Endothelial cell of umbilical vein (primary cell): ENCODE results near the gene NFATC1. TPM values are rescaled to one million over a fixed set of nuclear protein-coding genes. Genes with fewer than 3 reads are reported as not detected.

ENCODE experiments used
- BruUV-seq: library from RNA; stranded (reverse); fragments of 400-500 nt; replicated peaks from 2 replicates; lab custom pipeline; 2021; lab: Mats Ljungman, UMichigan
- CTCF ChIA-PET: fragments of 300-600, 350-600 bp; sonication (Branson Sonifier 250); formaldehyde crosslinking; loops from one replicate; lab custom pipeline; 2021; ENCODE audit warnings: antibody characterized with exemption, inconsistent platforms; lab: Charles Lee
- POLR2A ChIA-PET: fragments of 300-600, 350-600 bp; sonication (Branson Sonifier 250); formaldehyde crosslinking; loops from one replicate; lab custom pipeline; 2021; ENCODE audit warnings: antibody characterized with exemption, inconsistent platforms; lab: Charles Lee
- DNase-seq: peaks from one replicate; pipeline ENCODE4 v3.0.0-alpha.2; 2011; ENCODE audit warnings: low read depth, low spot score
- FAIRE-seq: peaks from 2 replicates; lab custom pipeline; 2011; peaks lifted over from hg19 to GRCh38; lab: Jason Lieb, UNC
- H2AFZ ChIP-seq: 2 replicates; pipeline ENCODE4 v1.6.0; 2012; ENCODE audit warnings: low read depth, low read length, control low read depth, inconsistent platforms
- H3K27ac ChIP-seq: 2 replicates; pipeline ENCODE4 v1.5.1; 2011; ENCODE audit warnings: low read depth, mild to moderate bottlenecking, control low read depth, low read length, moderate library complexity; ENCODE audit not compliant: insufficient read depth
- H3K27me3 ChIP-seq, 2 experiments: 2 replicates each; pipeline versions ENCODE4 v1.6.0 to v1.6.1; 2011; ENCODE audit warnings: low read length in 2 of 2, mixed read lengths in 1 of 2; ENCODE audit not compliant: control insufficient read depth in 2 of 2, insufficient read depth in 2 of 2
- H3K36me3 ChIP-seq, 2 experiments: 2 replicates in 1 of 2; 3 replicates in 1 of 2; pipeline ENCODE4 v1.5.1; 2011; ENCODE audit warnings: low read length in 2 of 2, mild to moderate bottlenecking in 1 of 2, moderate library complexity in 1 of 2; ENCODE audit not compliant: control insufficient read depth in 2 of 2, insufficient read depth in 2 of 2; ENCODE audit errors: extremely low read depth in 1 of 2
- H3K4me1 ChIP-seq: 3 replicates; pipeline ENCODE4 v1.5.1; 2011; ENCODE audit warnings: mild to moderate bottlenecking, low read length; ENCODE audit not compliant: control insufficient read depth, insufficient read depth; ENCODE audit errors: extremely low read depth
- H3K4me2 ChIP-seq: 2 replicates; pipeline ENCODE4 v1.6.1; 2011; ENCODE audit warnings: low read length, control low read depth, mixed read lengths; ENCODE audit not compliant: insufficient read depth
- H3K4me3 ChIP-seq, 3 experiments: fragments of 200-600 bp in 1 of 3; sonication (generic), shearing (Covaris generic) in 1 of 3; replicated peaks in 1 of 3; 2 replicates each; pipeline ENCODE4 v1.5.1; 2011 to 2016; ENCODE audit warnings: control low read depth in 3 of 3, low read length in 3 of 3, mild to moderate bottlenecking in 2 of 3, inconsistent platforms in 1 of 3, low read depth in 1 of 3, moderate library complexity in 1 of 3; ENCODE audit not compliant: insufficient read depth in 1 of 3
- H3K79me2 ChIP-seq: 2 replicates; pipeline ENCODE4 v1.6.0; 2012; ENCODE audit warnings: low read length, inconsistent platforms; ENCODE audit not compliant: control insufficient read depth, insufficient read depth
- H3K9ac ChIP-seq: replicated peaks from 2 replicates; pipeline ENCODE3; 2011; ENCODE audit warnings: low read length, control low read depth; ENCODE audit not compliant: insufficient read depth; ENCODE audit errors: extremely low read depth
- H3K9me1 ChIP-seq: replicated peaks from 3 replicates; pipeline ENCODE4 v1.6.0; 2011; ENCODE audit warnings: mild to moderate bottlenecking, low read length; ENCODE audit not compliant: control insufficient read depth, insufficient read depth; ENCODE audit errors: extremely low read depth
- H3K9me3 ChIP-seq: replicated peaks from 2 replicates; pipeline ENCODE4 v1.5.1; 2012; ENCODE audit warnings: low read length, inconsistent platforms; ENCODE audit not compliant: control insufficient read depth, insufficient read depth
- H4K20me1 ChIP-seq: replicated peaks from 2 replicates; pipeline ENCODE3; 2011; ENCODE audit warnings: mild to moderate bottlenecking, low read length; ENCODE audit not compliant: control insufficient read depth, insufficient read depth; ENCODE audit errors: extremely low read depth
- EZH2 ChIP-seq: IDR thresholded peaks from 2 replicates; pipeline ENCODE4 v1.6.1; 2012; ENCODE audit warnings: borderline replicate concordance, low read depth, mild to moderate bottlenecking, moderate library complexity, low read length, inconsistent platforms; ENCODE audit not compliant: severe bottlenecking
- FOS ChIP-seq: IDR thresholded peaks from 2 replicates; pipeline ENCODE4 v1.6.1; 2011; ENCODE audit warnings: mild to moderate bottlenecking, low read length, moderate library complexity, borderline replicate concordance; ENCODE audit not compliant: insufficient read depth
- GATA2 ChIP-seq: IDR thresholded peaks from 2 replicates; pipeline ENCODE4 v1.7.0; 2011; ENCODE audit warnings: low read depth, mild to moderate bottlenecking, moderate library complexity, mixed read lengths, low read length; ENCODE audit not compliant: insufficient read length, insufficient read depth
- JUN ChIP-seq: IDR thresholded peaks from 2 replicates; pipeline ENCODE4 v1.6.1; 2011; ENCODE audit warnings: borderline replicate concordance, low read depth; ENCODE audit not compliant: insufficient read length, insufficient read depth
- MAX ChIP-seq: IDR thresholded peaks from 2 replicates; pipeline ENCODE4 v1.6.1; 2011; ENCODE audit not compliant: insufficient read depth, insufficient read length
- MYC ChIP-seq: IDR thresholded peaks from one replicate; pipeline ENCODE4 v1.6.1; 2011; ENCODE audit warnings: mild to moderate bottlenecking, low read depth, low read length
- POLR2A ChIP-seq: IDR thresholded peaks from 2 replicates; pipeline ENCODE4 v1.6.1; 2012; ENCODE audit warnings: low read depth, mild to moderate bottlenecking, control low read depth, low read length
- POLR2AphosphoS5 ChIP-seq: IDR thresholded peaks from 2 replicates; pipeline ENCODE4 v1.6.1; 2012; ENCODE audit warnings: low read depth, mild to moderate bottlenecking, control low read depth, low read length, moderate library complexity; ENCODE audit not compliant: insufficient read depth
- dilution Hi-C: fragments of 300-500 bp; cut with MboI; formaldehyde crosslinking; loops from one replicate; pipeline ENCODE4 v1.15.0; 2019; ENCODE audit warnings: low sequenced_read_pairs; ENCODE audit not compliant: extremely low pct_ligation_motif_present
- intact Hi-C: fragments of 100-400 bp; cut with micrococcal nuclease; formaldehyde crosslinking; loops from one replicate; pipeline ENCODE4 v1.10.0; 2022
- polyA plus RNA-seq, 4 experiments: library from polyadenylated mRNA; depleted of rRNA in 3 of 4; stranded (reverse) in 3 of 4; unstranded in 1 of 4; fragments of >200 nt; gene quantifications; 2 replicates each; pipeline versions ENCODE4 v1.2.1 to v1.2.3, GENCODE V29; 2011 to 2012; ENCODE audit warnings: missing spikeins in 1 of 4
- total RNA-seq: library from RNA; stranded (reverse); gene quantifications from 2 replicates; pipeline ENCODE4 v1.2.3, GENCODE V29; 2021
- TF ChIP-seq, protein P1 (sequence below), 2 donors: IDR thresholded peaks; 1 replicate in 1 of 2; 2 replicates in 1 of 2; pipeline ENCODE4 v1.5.1; 2011; ENCODE audit warnings: low read length in 2 of 2, mild to moderate bottlenecking in 2 of 2, moderate library complexity in 2 of 2, control low read depth in 1 of 2, inconsistent platforms in 1 of 2, low read depth in 1 of 2; ENCODE audit not compliant: insufficient read depth in 1 of 2; ENCODE audit errors: extremely low read depth in 1 of 2

The NFATC1 gene
- total and polyA plus RNA-seq, 2 donors (not counting 3 experiments of a cell fraction or from before 2014, with no cell fraction given), result 11.1 to 30.0 TPM

DNA sequence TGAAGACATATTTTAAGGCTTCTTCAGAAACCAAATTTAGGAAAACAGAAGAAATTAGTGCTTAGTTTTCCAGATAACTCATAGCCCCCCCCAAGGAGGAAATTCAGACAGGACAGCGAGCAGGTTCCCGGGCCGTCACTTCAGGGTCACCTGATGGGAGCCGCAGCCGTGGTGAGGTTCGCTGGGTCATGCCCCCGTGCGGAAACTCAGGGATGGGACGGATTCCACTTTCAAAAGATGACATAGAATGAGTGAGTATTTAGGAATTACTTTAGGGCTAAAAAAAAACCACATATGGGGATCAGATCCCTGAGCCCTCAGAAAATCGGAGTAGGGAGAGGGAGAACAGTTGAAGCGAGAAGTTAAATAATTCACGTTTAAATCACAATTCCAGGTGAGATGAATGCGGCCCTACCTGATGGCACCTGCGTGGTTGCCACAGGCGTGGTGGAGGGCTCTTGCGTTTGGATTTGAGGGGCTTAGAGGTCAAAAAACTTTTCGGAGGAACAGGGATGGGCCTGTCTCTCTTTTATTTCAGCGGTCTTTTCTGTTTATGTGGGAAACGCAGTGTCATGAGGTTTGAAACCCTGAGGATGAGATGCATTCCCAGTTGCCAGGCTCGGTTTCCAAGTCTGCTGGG, 114.4 kb downstream of the NFATC1 start:
- no TSS peak for BruUV-seq
- CTCF ChIA-PET, result no interaction called here

More for the DNA sequence above, 114.4 kb downstream of the NFATC1 start:
- POLR2A ChIA-PET, result no interaction called here
- peaks cover 29% of the 10 kb centered on the region for H3K4me1 ChIP-seq
- no peak overlapping the region for H2AFZ ChIP-seq
- DNase-seq (no peak), FAIRE-seq (no peak)
- dilution Hi-C loops, result no loop called here
- no peak overlapping the region for H3K4me2 ChIP-seq
- H3K9me3 ChIP-seq, result no peaks in the 10 kb centered on the region
- H4K20me1 ChIP-seq, result no peaks in the 10 kb centered on the region
- no peak overlapping the region for H3K4me3 ChIP-seq
- H3K79me2 ChIP-seq, result no peaks in the 10 kb centered on the region
- no peaks in the 10 kb centered on the region for H3K9me1 ChIP-seq
- no peak overlapping the region for H3K9ac ChIP-seq
- H3K27me3 ChIP-seq, result no peaks in the 10 kb centered on the region
- H3K27ac ChIP-seq, result no peak overlapping the region
- intact Hi-C loops, result no loop called here
- no peak for TF ChIP-seq GATA2
- no peak for TF ChIP-seq MYC
- TF ChIP-seq EZH2, result no peak
- TF ChIP-seq FOS, result no peak
- TF ChIP-seq POLR2A, result no peak
- TF ChIP-seq POLR2AphosphoS5, result no peak
- no peak for TF ChIP-seq JUN
- TF ChIP-seq, protein P1, sequence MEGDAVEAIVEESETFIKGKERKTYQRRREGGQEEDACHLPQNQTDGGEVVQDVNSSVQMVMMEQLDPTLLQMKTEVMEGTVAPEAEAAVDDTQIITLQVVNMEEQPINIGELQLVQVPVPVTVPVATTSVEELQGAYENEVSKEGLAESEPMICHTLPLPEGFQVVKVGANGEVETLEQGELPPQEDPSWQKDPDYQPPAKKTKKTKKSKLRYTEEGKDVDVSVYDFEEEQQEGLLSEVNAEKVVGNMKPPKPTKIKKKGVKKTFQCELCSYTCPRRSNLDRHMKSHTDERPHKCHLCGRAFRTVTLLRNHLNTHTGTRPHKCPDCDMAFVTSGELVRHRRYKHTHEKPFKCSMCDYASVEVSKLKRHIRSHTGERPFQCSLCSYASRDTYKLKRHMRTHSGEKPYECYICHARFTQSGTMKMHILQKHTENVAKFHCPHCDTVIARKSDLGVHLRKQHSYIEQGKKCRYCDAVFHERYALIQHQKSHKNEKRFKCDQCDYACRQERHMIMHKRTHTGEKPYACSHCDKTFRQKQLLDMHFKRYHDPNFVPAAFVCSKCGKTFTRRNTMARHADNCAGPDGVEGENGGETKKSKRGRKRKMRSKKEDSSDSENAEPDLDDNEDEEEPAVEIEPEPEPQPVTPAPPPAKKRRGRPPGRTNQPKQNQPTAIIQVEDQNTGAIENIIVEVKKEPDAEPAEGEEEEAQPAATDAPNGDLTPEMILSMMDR (IDR thresholded peaks at IDR 0.05; ENCODE audit: extremely low read depth in 1 of 2, insufficient read depth in 1 of 2, low read depth in 1 of 2, low read length in 2 of 2), result no peak
- TF ChIP-seq MAX, result no peak
- peaks cover 0 to 11% of the 10 kb centered on the region in 2 experiments for H3K36me3 ChIP-seq
